HUES6 (cell line): ENCODE results near the gene OR8G1.
"Not testable (repeated sequence)": the region's sequence is repeated elsewhere in the genome, so short reads cannot be mapped to it uniquely, and the experiment has no call there.

ENCODE experiments used
- H3K27ac ChIP-seq: 2 replicates; pipeline ENCODE4 v1.7.0; 2013; ENCODE audit warnings: low read depth, mild to moderate bottlenecking, low read length, inconsistent platforms
- H3K27me3 ChIP-seq: 2 replicates; pipeline ENCODE4 v1.6.1; 2013; ENCODE audit warnings: low read length; ENCODE audit not compliant: control insufficient read depth, insufficient read depth
- H3K36me3 ChIP-seq: 2 replicates; pipeline ENCODE4 v1.6.1; 2013; ENCODE audit warnings: low read length; ENCODE audit not compliant: control insufficient read depth, insufficient read depth
- H3K4me1 ChIP-seq: 2 replicates; pipeline ENCODE4 v1.6.1; 2013; ENCODE audit warnings: low read length; ENCODE audit not compliant: control insufficient read depth, insufficient read depth
- H3K4me3 ChIP-seq: 2 replicates; pipeline ENCODE4 v1.5.1; 2013; ENCODE audit warnings: low read depth, low read length
- H3K9ac ChIP-seq: one replicate; pipeline ENCODE4 v1.6.1; 2013; ENCODE audit warnings: mild to moderate bottlenecking, low read length
- H3K9me3 ChIP-seq: 2 replicates; pipeline ENCODE4 v1.6.1; 2013; ENCODE audit warnings: low read depth, low read length; ENCODE audit not compliant: control insufficient read depth, insufficient read depth

Gene OR8G1

DNA sequence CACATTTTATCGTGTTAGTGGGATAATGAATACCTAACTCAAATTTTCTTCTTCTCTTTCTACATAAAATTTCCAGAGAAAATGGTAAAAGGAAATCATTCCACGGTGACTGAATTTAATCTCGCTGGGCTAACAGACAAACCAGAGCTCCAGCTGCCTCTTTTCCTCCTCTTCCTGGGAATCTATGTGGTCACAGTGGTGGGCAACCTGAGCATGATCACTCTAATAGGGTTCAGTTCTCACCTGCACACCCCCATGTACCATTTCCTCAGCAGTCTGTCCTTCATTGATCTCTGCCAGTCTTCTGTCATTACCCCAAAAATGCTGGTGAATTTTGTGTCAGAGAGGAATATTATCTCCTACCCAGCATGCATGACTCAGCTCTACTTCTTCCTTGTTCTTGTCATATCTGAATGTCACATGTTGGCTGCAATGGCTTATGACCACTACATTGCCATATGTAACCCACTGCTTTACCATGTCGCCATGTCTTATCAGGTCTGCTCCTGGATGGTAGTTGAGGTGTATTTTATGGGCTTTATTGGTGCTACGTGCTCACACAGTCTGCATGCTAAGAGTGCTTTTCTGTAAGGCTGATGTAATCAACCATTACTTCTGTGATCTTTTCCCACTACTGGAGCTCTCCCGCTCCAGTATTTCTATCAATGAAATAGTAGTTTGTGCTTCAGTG, 33.6 kb upstream of the OR8G1 start:
- H3K9ac ChIP-seq = no peak overlapping the region
- no peaks in the 10 kb centered on the region for H3K9me3 ChIP-seq
- no peaks in the 10 kb centered on the region for H3K27me3 ChIP-seq
- H3K4me1 ChIP-seq = no peaks in the 10 kb centered on the region
- H3K27ac ChIP-seq = no peak overlapping the region
- no peak overlapping the region for H3K4me3 ChIP-seq
- no peaks in the 10 kb centered on the region for H3K36me3 ChIP-seq

DNA sequence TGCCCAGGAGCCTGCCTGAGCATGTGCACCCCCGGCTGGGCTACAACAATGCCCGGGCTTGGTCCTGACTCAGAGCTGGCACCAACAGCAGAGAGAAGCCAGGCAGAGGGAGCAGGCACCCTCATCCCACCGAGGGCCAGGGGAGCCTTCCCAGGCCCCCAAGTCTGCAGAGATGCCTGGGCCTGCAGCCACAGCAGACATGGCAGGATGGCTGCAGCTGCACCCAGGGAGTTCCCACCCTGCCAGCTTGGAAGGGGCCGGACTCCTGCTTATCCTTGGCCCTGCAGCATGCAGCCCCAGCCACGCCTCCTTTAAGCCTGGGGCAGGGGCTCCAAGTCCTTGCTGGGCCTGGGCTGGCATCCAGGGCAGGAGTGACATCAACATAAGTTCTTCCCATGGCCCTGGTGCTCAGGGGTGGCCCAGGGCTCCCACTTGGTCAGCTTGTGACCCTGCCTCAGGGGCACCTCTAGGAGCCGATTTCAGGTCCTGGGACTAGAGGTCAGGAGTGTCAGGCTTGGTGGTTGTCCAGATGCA, 31.0 kb upstream of the OR8G1 start:
- Histone ChIP-seq H3K36me3 (no peaks in the 10 kb centered on the region), H3K27ac (no peak overlapping the region), H3K4me3 (no peak overlapping the region), H3K9me3 (no peaks in the 10 kb centered on the region), H3K4me1 (no peaks in the 10 kb centered on the region), H3K9ac (no peak overlapping the region), H3K27me3 (no peaks in the 10 kb centered on the region)

DNA sequence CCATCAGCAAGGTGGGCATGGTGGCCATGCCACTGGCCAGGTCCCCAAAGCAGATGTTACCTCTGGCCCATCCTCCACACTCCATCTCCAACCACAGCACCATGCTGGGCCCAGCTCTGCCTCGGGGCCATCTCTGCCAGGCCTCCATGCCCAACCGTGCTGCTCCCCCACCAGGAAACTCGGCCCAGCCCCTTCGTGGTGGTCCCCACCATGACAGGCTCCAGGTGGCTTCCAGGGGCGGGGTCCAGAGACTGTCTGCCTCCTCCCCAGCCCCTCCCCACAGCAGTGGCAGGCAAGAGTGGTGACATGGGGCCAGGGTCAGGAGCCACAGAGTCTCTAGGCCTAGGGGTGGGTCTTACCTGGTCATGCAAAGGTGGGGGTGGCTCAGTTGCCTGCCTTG, 30.5 kb upstream of the OR8G1 start:
- Histone ChIP-seq H3K9me3 (no peaks in the 10 kb centered on the region), H3K4me3 (no peak overlapping the region), H3K27me3 (no peaks in the 10 kb centered on the region), H3K9ac (no peak overlapping the region), H3K27ac (no peak overlapping the region), H3K4me1 (no peaks in the 10 kb centered on the region), H3K36me3 (no peaks in the 10 kb centered on the region)

DNA sequence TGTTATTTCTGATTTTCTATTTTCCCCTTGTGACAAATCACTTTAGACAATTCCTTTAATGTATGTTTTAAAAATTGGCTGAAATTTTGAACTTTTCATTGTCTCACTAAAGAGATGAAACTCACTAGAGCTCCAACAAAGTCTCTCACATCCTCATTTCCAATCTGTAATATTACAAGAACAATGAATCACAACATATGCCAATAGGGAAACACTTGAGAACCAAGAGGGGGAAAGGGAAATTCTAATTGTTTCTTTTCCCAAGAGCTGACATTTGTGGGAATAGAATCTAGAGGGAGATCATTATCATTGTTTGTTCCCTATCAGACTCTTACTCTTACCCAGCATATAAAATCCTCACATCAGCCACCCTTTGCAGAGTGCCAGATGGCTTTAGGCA, 29.6 kb upstream of the OR8G1 start:
- H3K27ac ChIP-seq = no peak overlapping the region
- H3K4me1 ChIP-seq = no peaks in the 10 kb centered on the region
- no peak overlapping the region for H3K9ac ChIP-seq
- H3K9me3 ChIP-seq = no peaks in the 10 kb centered on the region
- no peak overlapping the region for H3K4me3 ChIP-seq
- no peaks in the 10 kb centered on the region for H3K27me3 ChIP-seq
- H3K36me3 ChIP-seq = no peaks in the 10 kb centered on the region

DNA sequence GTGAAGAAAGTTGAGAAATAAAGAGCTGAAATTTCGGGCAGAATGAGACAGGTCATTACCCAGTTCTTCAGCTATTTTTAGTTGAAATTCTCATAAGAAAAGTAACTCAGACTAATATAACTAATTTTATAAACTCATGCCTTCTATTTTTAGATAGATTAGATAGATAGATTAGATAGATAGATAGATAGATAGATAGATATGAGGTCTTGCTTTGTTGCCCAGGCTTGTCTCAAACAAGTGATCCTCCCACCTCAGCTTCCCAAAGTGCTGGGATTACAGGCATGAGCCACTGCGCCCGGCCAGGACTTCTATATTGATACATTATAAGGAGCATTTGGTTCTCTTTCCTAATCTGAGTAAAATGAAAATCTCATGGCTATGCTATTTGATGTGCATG, 26.9 kb upstream of the OR8G1 start:
- Histone ChIP-seq H3K4me1 (no peaks in the 10 kb centered on the region), H3K27me3 (no peaks in the 10 kb centered on the region), H3K27ac (no peak overlapping the region), H3K9ac (no peak overlapping the region), H3K4me3 (no peak overlapping the region), H3K9me3 (no peaks in the 10 kb centered on the region), H3K36me3 (no peaks in the 10 kb centered on the region)

DNA sequence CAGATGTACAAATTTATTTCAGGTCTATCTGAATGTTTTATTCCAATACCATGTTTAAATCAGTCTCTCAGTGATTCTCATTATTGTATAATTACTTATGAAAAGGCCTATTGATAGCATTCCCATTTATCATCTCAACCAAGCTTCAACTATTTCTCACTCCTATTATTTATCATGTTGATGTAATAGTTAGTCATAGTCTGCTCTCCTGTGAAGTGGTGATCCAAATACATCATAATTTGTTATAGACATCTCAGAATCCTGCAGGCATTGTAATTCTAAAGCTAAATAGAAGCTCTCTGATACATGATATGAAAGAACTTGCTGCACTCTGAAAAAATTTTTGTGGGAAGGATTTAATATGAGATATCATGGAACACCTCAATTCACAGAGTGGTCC, 21.8 kb upstream of the OR8G1 start:
- Histone ChIP-seq H3K4me1 (no peaks in the 10 kb centered on the region), H3K4me3 (no peak overlapping the region), H3K9ac (no peak overlapping the region), H3K36me3 (no peaks in the 10 kb centered on the region), H3K27ac (no peak overlapping the region), H3K9me3 (no peaks in the 10 kb centered on the region), H3K27me3 (no peaks in the 10 kb centered on the region)

DNA sequence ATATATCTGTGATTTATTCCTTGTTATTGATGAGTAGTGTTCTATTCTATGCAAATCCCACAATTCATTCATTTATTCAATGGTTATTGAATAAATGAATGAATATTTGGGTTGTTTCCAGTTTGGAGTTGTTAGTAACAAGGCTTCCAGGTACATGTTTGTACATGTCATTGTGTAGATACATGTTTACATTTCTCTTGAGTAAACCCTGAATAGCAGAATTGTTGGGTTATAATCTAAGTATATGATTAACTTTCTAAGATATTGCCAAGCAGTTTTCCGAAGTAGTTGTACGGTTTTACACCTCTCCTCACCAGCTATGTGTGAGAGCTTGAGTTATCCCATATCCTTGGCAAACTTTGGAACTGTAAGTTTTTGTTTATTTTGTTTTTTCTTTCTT, 18.5 kb upstream of the OR8G1 start:
- Histone ChIP-seq H3K4me1 (no peaks in the 10 kb centered on the region; the same call in 1 of the 2 replicates), H3K27me3 (no peaks in the 10 kb centered on the region), H3K27ac (no peak overlapping the region), H3K36me3 (no peaks in the 10 kb centered on the region), H3K4me3 (no peak overlapping the region), H3K9me3 (no peaks in the 10 kb centered on the region), H3K9ac (no peak overlapping the region)

DNA sequence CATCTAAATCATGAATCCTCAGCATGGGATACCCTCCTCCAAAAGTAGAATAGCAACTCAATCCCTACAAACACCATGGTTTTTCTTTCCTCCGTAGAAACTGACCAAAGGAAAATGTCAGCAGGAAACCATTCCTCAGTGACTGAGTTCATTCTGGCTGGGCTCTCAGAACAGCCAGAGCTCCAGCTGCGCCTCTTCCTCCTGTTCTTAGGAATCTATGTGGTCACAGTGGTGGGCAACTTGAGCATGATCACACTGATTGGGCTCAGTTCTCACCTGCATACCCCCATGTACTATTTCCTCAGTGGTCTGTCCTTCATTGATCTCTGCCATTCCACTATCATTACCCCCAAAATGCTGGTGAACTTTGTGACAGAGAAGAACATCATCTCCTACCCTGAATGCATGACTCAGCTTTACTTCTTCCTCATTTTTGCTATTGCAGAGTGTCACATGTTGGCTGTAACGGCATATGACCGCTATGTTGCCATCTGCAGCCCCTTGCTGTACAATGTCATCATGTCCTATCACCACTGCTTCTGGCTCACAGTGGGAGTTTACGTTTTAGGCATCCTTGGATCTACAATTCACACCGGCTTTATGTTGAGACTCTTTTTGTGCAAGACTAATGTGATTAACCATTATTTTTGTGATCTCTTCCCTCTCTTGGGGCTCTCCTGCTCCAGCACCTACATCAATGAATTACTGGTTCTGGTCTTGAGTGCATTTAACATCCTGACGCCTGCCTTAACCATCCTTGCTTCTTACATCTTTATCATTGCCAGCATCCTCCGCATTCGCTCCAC, 16.1 kb upstream of the OR8G1 start:
- H3K27ac ChIP-seq, H3K4me1 ChIP-seq, H3K4me3 ChIP-seq, H3K27me3 ChIP-seq, H3K9ac ChIP-seq, H3K9me3 ChIP-seq, H3K36me3 ChIP-seq: not testable (repeated sequence)

DNA sequence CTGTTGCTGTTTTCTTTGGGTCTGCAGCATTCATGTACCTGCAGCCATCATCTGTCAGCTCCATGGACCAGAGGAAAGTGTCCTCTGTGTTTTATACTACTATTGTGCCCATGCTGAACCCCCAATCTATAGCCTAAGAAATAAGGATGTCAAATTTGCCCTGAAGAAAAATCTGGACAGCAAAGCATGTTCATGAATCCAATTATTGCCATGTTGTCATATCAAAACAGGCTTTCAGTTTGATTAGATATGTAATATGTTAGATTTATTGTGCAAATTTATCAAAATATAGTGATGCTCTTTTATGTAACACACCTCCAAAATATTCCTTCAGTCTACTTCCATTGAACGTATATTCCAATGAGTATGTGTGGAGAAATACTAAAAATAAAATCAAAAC, 15.4 kb upstream of the OR8G1 start:
- Histone ChIP-seq H3K9ac (no peak overlapping the region), H3K36me3 (no peaks in the 10 kb centered on the region), H3K9me3 (no peaks in the 10 kb centered on the region), H3K4me3 (no peak overlapping the region), H3K27ac (no peak overlapping the region), H3K27me3 (no peaks in the 10 kb centered on the region), H3K4me1 (no peaks in the 10 kb centered on the region; the same call in 1 of the 2 replicates)

DNA sequence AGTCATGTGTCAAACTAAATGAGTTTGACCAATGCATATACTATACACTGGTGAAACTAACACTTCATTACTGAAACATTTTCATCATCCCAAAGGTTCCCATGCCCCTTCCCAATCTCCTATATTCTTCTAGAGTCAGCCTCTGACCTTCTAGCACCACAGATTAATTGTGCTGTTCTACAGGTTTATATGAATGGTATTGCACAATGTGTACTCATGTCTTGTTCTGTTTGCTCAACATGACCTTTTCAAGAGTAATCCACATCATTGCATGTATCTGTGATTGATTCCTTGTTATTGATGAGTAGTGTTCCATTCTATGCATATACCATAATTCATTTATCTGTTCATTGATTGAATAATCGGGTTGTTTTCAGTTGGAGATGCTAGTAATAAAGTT, 7.5 kb upstream of the OR8G1 start:
- H3K36me3 ChIP-seq = no peaks in the 10 kb centered on the region
- H3K9me3 ChIP-seq = no peaks in the 10 kb centered on the region
- H3K9ac ChIP-seq = no peak overlapping the region
- no peaks in the 10 kb centered on the region for H3K27me3 ChIP-seq
- no peak overlapping the region for H3K27ac ChIP-seq
- H3K4me3 ChIP-seq = no peak overlapping the region
- no peaks in the 10 kb centered on the region for H3K4me1 ChIP-seq

DNA sequence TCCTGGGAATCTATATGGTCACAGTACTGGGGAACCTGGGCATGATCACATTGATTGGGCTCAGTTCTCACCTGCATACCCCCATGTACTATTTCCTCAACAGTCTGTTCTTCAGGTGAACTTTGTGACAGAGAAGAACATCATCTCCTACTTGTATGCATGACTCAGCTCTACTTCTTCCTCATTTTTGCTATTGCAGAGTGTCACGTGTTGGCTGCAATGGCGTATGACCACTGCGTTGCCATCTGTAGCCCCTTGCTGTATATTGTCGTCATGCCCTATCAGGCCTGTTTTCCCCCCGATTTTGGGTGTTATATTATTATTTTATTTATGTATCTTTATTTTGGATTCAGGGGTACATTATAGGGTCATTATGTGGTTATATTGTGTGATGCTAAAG, 2.4 kb upstream of the OR8G1 start:
- Histone ChIP-seq H3K4me1 (no peaks in the 10 kb centered on the region), H3K27ac (no peak overlapping the region), H3K9ac (no peak overlapping the region), H3K36me3 (no peaks in the 10 kb centered on the region), H3K27me3 (no peaks in the 10 kb centered on the region), H3K4me3 (no peak overlapping the region), H3K9me3 (no peaks in the 10 kb centered on the region)
